IMR-90 (cell line): ENCODE measurements around the gene PLXDC2. TPM values are rescaled to one million over a fixed set of nuclear protein-coding genes. Genes with fewer than 3 reads are reported as not detected.

Source experiments
- ATAC-seq: fragments of 200-7000 bp; cut with Tn5 transposase; 2 replicates; pipeline ENCODE4 v1.9.1; 2020; ENCODE audit warnings: low read depth, mild to moderate bottlenecking, moderate library complexity
- Bru-seq: library from RNA; stranded (reverse); fragments of 400-500 nt; gene quantifications from one replicate; lab custom pipeline; 2021; lab: Mats Ljungman, UMichigan
- BruChase-seq, 2 experiments: library from RNA; stranded (reverse); fragments of 400-500 nt; gene quantifications; one replicate each; lab custom pipeline; 2021; lab: Mats Ljungman, UMichigan
- BruUV-seq: library from RNA; stranded (reverse); fragments of 400-500 nt; replicated peaks from 2 replicates; lab custom pipeline; 2021; lab: Mats Ljungman, UMichigan
- CTCF ChIA-PET: fragments of 300-600 bp; formaldehyde crosslinking; extraction: SDS; loops from one replicate; lab custom pipeline; 2021; ENCODE audit warnings: antibody characterized with exemption; lab: Yijun Ruan, JAX
- POLR2A ChIA-PET: fragments of 300-600 bp; sonication (Branson Sonifier 250); formaldehyde crosslinking; loops from one replicate; lab custom pipeline; 2022; ENCODE audit warnings: antibody characterized with exemption; ENCODE audit not compliant: unreplicated experiment; lab: Charles Lee
- DNase-seq: peaks from one replicate; pipeline ENCODE4 v3.0.0; 2013
- H2AFZ ChIP-seq: replicated peaks from 2 replicates; pipeline ENCODE3; 2013; ENCODE audit warnings: low read length, mild to moderate bottlenecking; ENCODE audit not compliant: poor library complexity
- H2AK5ac ChIP-seq: 2 replicates; pipeline ENCODE4 v1.6.1; 2013; ENCODE audit warnings: low read depth, low read length, inconsistent platforms
- H2AK9ac ChIP-seq: replicated peaks from 2 replicates; pipeline ENCODE3; 2013; ENCODE audit warnings: mild to moderate bottlenecking, low read depth, low read length, moderate library complexity; ENCODE audit not compliant: poor library complexity
- H2BK120ac ChIP-seq: 2 replicates; pipeline ENCODE4 v1.6.1; 2013; ENCODE audit warnings: low read depth, low read length, inconsistent platforms
- H2BK15ac ChIP-seq: 3 replicates; pipeline ENCODE4 v1.6.1; 2013; ENCODE audit warnings: low read depth, low read length, inconsistent platforms
- H2BK20ac ChIP-seq: 2 replicates; pipeline ENCODE4 v1.6.1; 2013; ENCODE audit warnings: low read depth, mild to moderate bottlenecking, inconsistent platforms, low read length, moderate library complexity
- H2BK5ac ChIP-seq: 2 replicates; pipeline ENCODE4 v1.6.1; 2013; ENCODE audit warnings: mild to moderate bottlenecking, low read depth, low read length, inconsistent platforms; ENCODE audit not compliant: poor library complexity, severe bottlenecking
- H3K14ac ChIP-seq: replicated peaks from 2 replicates; pipeline ENCODE4 v1.6.1; 2013; ENCODE audit warnings: low read depth, low read length, inconsistent platforms
- H3K18ac ChIP-seq: 2 replicates; pipeline ENCODE4 v1.6.1; 2013; ENCODE audit warnings: low read depth, low read length, control low read depth
- H3K23ac ChIP-seq: 2 replicates; pipeline ENCODE4 v1.6.1; 2013; ENCODE audit warnings: low read depth, low read length, inconsistent platforms
- H3K27ac ChIP-seq: 2 replicates; pipeline ENCODE4 v1.5.1; 2013; ENCODE audit warnings: mild to moderate bottlenecking, control low read depth, low read length; ENCODE audit not compliant: insufficient read depth
- H3K27me3 ChIP-seq: 2 replicates; pipeline ENCODE4 v1.6.1; 2013; ENCODE audit warnings: low read length; ENCODE audit not compliant: control insufficient read depth, insufficient read depth
- H3K36me3 ChIP-seq: 2 replicates; pipeline ENCODE4 v1.6.1; 2013; ENCODE audit warnings: low read length, mixed read lengths; ENCODE audit not compliant: control insufficient read depth, insufficient read depth
- H3K4ac ChIP-seq: 2 replicates; pipeline ENCODE4 v1.6.1; 2013; ENCODE audit warnings: low read depth, low read length, inconsistent platforms
- H3K4me1 ChIP-seq: 2 replicates; pipeline ENCODE4 v1.6.1; 2013; ENCODE audit warnings: low read length, mixed read lengths; ENCODE audit not compliant: control insufficient read depth, insufficient read depth
- H3K4me2 ChIP-seq: 2 replicates; pipeline ENCODE4 v1.6.1; 2013; ENCODE audit warnings: low read depth, mild to moderate bottlenecking, control low read depth, low read length, moderate library complexity
- H3K4me3 ChIP-seq: 2 replicates; pipeline ENCODE4 v1.5.1; 2013; ENCODE audit warnings: low read depth, mild to moderate bottlenecking, control low read depth, low read length, moderate library complexity; ENCODE audit not compliant: insufficient read depth
- H3K56ac ChIP-seq: 2 replicates; pipeline ENCODE4 v1.6.1; 2013; ENCODE audit warnings: low read length, inconsistent platforms; ENCODE audit not compliant: insufficient read depth; ENCODE audit errors: extremely low read depth
- H3K79me1 ChIP-seq, 2 experiments: 2 replicates each; pipeline ENCODE4 v1.6.1; 2013; ENCODE audit warnings: low read length in 2 of 2, inconsistent platforms in 1 of 2, low read depth in 1 of 2
- H3K9ac ChIP-seq: 2 replicates; pipeline ENCODE4 v1.6.1; 2013; ENCODE audit warnings: low read depth, low read length, control low read depth
- H3K9me1 ChIP-seq: 2 replicates; pipeline ENCODE4 v1.6.1; 2013; ENCODE audit warnings: low read length, inconsistent platforms; ENCODE audit not compliant: insufficient read depth
- H3K9me3 ChIP-seq: 2 replicates; pipeline ENCODE4 v1.6.1; 2013; ENCODE audit warnings: low read length; ENCODE audit not compliant: control insufficient read depth, insufficient read depth
- H4K20me1 ChIP-seq: 2 replicates; pipeline ENCODE4 v1.6.1; 2013; ENCODE audit warnings: low read length, inconsistent platforms; ENCODE audit not compliant: insufficient read depth
- H4K5ac ChIP-seq: 2 replicates; pipeline ENCODE4 v1.6.1; 2013; ENCODE audit warnings: mild to moderate bottlenecking, low read depth, low read length, control low read depth
- H4K8ac ChIP-seq, 2 experiments: 2 replicates each; pipeline ENCODE4 v1.6.1; 2013; ENCODE audit warnings: low read depth in 2 of 2, low read length in 2 of 2, control low read depth in 1 of 2, inconsistent platforms in 1 of 2
- H4K91ac ChIP-seq: 2 replicates; pipeline ENCODE4 v1.6.1; 2013; ENCODE audit warnings: low read depth, low read length, inconsistent platforms; ENCODE audit not compliant: insufficient read depth
- CEBPB ChIP-seq: IDR thresholded peaks from 2 replicates; pipeline ENCODE4 v1.6.1; 2012; ENCODE audit warnings: low read depth, low read length, improper control_type of control experiment
- POLR2A ChIP-seq: IDR thresholded peaks from 2 replicates; pipeline ENCODE4 v1.6.1; 2012; ENCODE audit warnings: mild to moderate bottlenecking, low read depth, low read length
- WGBS, 2 experiments: methylation state at CpG; one replicate each; pipeline versions ENCODE4 v1.1.5 to v1.1.7; 2013; ENCODE audit warnings: missing lambda C conversion rate in 2 of 2; ENCODE audit not compliant: insufficient read length in 1 of 2; ENCODE audit errors: extremely low coverage in 2 of 2; 5-methylcytosine and 5-hydroxymethylcytosine counted together
- dilution Hi-C: fragments of 300-500 bp; cut with HindIII; formaldehyde crosslinking; loops from one replicate; pipeline ENCODE4 v1.14.3; 2018; ENCODE audit warnings: low sequenced_read_pairs; ENCODE audit not compliant: unreplicated experiment
- in situ Hi-C: fragments of 300-500 bp; cut with MboI; formaldehyde crosslinking; loops from 3 replicates; pipeline ENCODE4 v1.14.3; 2019; ENCODE audit warnings: low sequenced_read_pairs, inconsistent platforms, mixed read lengths
- intact Hi-C: fragments of 100-400 bp; cut with micrococcal nuclease; formaldehyde crosslinking; loops from 2 replicates; pipeline ENCODE4 v1.10.0; 2022
- long read RNA-seq: library from polyadenylated mRNA; unstranded; transcript quantifications from one replicate; pipeline ENCODE4 v2.0.0, GENCODE V29; 2021; ENCODE audit not compliant: unreplicated experiment
- polyA plus RNA-seq, 3 experiments: library from polyadenylated mRNA; depleted of rRNA; stranded (reverse); fragments of >200 nt; gene quantifications; 2 replicates each; pipeline ENCODE4 v1.2.3, GENCODE V29; 2012; ENCODE audit warnings: low replicate concordance in 1 of 3
- total RNA-seq: library from RNA; depleted of rRNA; stranded (reverse); fragments of >200 nt; gene quantifications from 2 replicates; pipeline ENCODE4 v1.2.3, GENCODE V29; 2012; rRNA removed

PLXDC2 gene
- total RNA-seq (5.0 and 6.1 TPM in 2 replicates), polyA plus RNA-seq (2012; rRNA removed) (3.2 and 3.6 TPM in 2 replicates), Bru-seq, nascent RNA (percentile 79 among the genes with signal in this experiment), BruChase-seq, experiment 1, labeled RNA remaining after a 6-hour chase (percentile 77 among the genes with signal in this experiment), BruChase-seq, experiment 2, labeled RNA remaining after a 2-hour chase (percentile 76 among the genes with signal in this experiment)
- polyA plus RNA-seq (2012; cell fraction: cytosol; rRNA removed) = 0.96 and 1.1 TPM in 2 replicates
- 0.74 and 1.9 TPM in 2 replicates for polyA plus RNA-seq (2012; cell fraction: nucleus; rRNA removed; ENCODE audit: low replicate concordance)
- long read RNA-seq, full-length matches to known transcripts = 17 of 26 reads
- long read RNA-seq, partial matches to known transcripts = 3 of 26 reads
- long read RNA-seq, other reads (novel, unspliced or antisense) = 6 of 26 reads

DNA sequence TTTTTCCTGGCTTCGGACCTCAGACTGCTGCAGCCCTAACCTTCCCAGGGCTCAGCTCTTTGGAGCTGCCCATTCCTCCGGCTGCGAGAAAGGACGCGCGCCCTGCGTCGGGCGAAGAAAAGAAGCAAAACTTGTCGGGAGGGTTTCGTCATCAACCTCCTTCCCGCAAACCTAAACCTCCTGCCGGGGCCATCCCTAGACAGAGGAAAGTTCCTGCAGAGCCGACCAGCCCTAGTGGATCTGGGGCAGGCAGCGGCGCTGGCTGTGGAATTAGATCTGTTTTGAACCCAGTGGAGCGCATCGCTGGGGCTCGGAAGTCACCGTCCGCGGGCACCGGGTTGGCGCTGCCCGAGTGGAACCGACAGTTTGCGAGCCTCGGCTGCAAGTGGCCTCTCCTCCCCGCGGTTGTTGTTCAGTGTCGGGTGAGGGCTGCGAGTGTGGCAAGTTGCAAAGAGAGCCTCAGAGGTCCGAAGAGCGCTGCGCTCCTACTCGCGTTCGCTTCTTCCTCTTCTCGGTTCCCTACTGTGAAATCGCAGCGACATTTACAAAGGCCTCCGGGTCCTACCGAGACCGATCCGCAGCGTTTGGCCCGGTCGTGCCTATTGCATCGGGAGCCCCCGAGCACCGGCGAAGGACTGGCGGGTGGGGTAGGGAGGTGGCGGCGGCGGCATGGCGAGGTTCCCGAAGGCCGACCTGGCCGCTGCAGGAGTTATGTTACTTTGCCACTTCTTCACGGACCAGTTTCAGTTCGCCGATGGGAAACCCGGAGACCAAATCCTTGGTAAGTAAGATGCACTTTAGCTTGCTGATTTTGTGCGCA, at the start of gene PLXDC2:
Gene PLXDC2, plus strand, starts transcription at position 22 of the 820 bp plus-strand sequence.
- H2AFZ ChIP-seq = peak within 1 kb of the TSS; percentile 92
- BruUV-seq = no TSS peak

More for the DNA sequence above, at the start of gene PLXDC2:
- DNase-seq = peak; percentile 36
- TF ChIP-seq CEBPB (peak; percentile 47; the same call in 1 of the 2 replicates), POLR2A (no peak)
- H3K23ac ChIP-seq = peak within 1 kb of the TSS; percentile 78
- peak within 1 kb of the TSS; percentile 61 for H3K4me3 ChIP-seq
- peak within 1 kb of the TSS; percentile 23 for H2BK120ac ChIP-seq
- ChIA-PET POLR2A (no interaction called here), CTCF (no interaction called here)
- H3K4ac ChIP-seq = peak within 1 kb of the TSS; percentile 58
- intact Hi-C loops = loop anchor here (2.0 to 10.0 kb wide), 9 partner anchors 161 to 1128 kb away; no protein-coding TSS in a partner anchor
- in situ Hi-C loops = no loop called here
- no peaks in the 10 kb centered on the region; the same call in 1 of the 2 replicates for H4K20me1 ChIP-seq
- no peak within 1 kb of the TSS; the same call in 1 of the 2 replicates for H2BK20ac ChIP-seq
- H3K27me3 ChIP-seq = peaks cover 3% of the 10 kb centered on the region; the same call in 1 of the 2 replicates
- H3K79me1 ChIP-seq = peaks cover 0 to 4% of the 10 kb centered on the region in 2 experiments; a peak in 1 of 4 replicates
- peak within 1 kb of the TSS; percentile 17 for H4K5ac ChIP-seq
- ATAC-seq = peak; percentile 35
- peak within 1 kb of the TSS; percentile 69 for H3K14ac ChIP-seq
- no peak within 1 kb of the TSS for H2BK15ac ChIP-seq
- peak within 1 kb of the TSS; percentile 59 for H2BK5ac ChIP-seq
- H3K9me1 ChIP-seq = no peaks in the 10 kb centered on the region
- dilution Hi-C loops = no loop called here
- peak within 1 kb of the TSS; percentile 80 for H3K27ac ChIP-seq
- H3K56ac ChIP-seq = peak within 1 kb of the TSS; percentile 16; the same call in 1 of the 2 replicates
- peak within 1 kb of the TSS in 1 of 2 experiments; percentile 35; a peak in 1 of 4 replicates for H4K8ac ChIP-seq
- H2AK9ac ChIP-seq = peak within 1 kb of the TSS; percentile 81
- no peaks in the 10 kb centered on the region for H3K36me3 ChIP-seq
- no peak within 1 kb of the TSS for H2AK5ac ChIP-seq
- no peaks in the 10 kb centered on the region for H3K4me1 ChIP-seq
- H3K9me3 ChIP-seq = no peaks in the 10 kb centered on the region
- peak within 1 kb of the TSS; percentile 49; the same call in 1 of the 2 replicates for H4K91ac ChIP-seq
- 1% methylated on average over 29 of the region's 65 CpGs; no CpG with 5 or more reads in 1 of the 2 experiments for WGBS, 2 experiments
- peak within 1 kb of the TSS; percentile 58 for H3K9ac ChIP-seq
- H3K4me2 ChIP-seq = peak within 1 kb of the TSS; percentile 91
- peak within 1 kb of the TSS; percentile 46 for H3K18ac ChIP-seq
